Suprapubic skin (tissue), 4 donors: ENCODE results near the gene MEX3D.

Experiments used
- EP300 ChIP-seq: sonication (generic); formaldehyde crosslinking; IDR thresholded peaks from one replicate; pipeline ENCODE4 v1.6.1; 2017; ENCODE audit warnings: antibody characterized with exemption
- POLR2A ChIP-seq, 2 donors: fragments of 450-650 bp; IDR thresholded peaks; one replicate each; pipeline ENCODE4 v1.6.1; 2017; ENCODE audit warnings: antibody characterized with exemption in 2 of 2, mild to moderate bottlenecking in 2 of 2, moderate library complexity in 2 of 2
- POLR2AphosphoS5 ChIP-seq, 3 donors: sonication (generic); formaldehyde crosslinking; IDR thresholded peaks; one replicate each; pipeline ENCODE4 v1.6.1; 2017; ENCODE audit warnings: antibody characterized with exemption in 3 of 3
- TF ChIP-seq, protein P1 (sequence below), 2 donors: fragments of 200-600 bp in 1 of 2; fragments of 450-650 bp in 1 of 2; sonication (generic) in 1 of 2; IDR thresholded peaks; one replicate each; pipeline ENCODE4 v1.5.1; 2016 to 2019; ENCODE audit warnings: antibody characterized with exemption in 2 of 2, mild to moderate bottlenecking in 1 of 2, moderate library complexity in 1 of 2

DNA sequence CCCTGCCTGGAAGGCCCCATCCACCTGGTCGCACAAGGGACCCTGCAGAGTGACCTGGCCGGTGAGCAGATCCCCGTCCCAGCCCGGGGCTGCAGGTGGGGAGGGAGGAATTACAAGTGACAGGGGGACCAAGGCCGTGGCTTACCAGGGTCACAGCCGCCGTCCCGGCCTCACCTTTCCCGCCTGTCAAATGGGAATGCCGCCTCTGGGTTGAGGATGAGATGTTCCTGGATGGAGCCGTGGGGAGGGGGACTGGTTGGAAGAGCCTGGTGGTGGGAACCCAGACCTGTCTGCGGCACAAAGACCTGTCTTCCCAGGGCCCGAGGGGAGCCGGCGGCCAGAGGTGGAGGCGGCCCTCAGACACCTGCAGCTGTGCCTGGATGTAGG lies 38.7 kb downstream of the MEX3D start:
- TF ChIP-seq, protein P1, sequence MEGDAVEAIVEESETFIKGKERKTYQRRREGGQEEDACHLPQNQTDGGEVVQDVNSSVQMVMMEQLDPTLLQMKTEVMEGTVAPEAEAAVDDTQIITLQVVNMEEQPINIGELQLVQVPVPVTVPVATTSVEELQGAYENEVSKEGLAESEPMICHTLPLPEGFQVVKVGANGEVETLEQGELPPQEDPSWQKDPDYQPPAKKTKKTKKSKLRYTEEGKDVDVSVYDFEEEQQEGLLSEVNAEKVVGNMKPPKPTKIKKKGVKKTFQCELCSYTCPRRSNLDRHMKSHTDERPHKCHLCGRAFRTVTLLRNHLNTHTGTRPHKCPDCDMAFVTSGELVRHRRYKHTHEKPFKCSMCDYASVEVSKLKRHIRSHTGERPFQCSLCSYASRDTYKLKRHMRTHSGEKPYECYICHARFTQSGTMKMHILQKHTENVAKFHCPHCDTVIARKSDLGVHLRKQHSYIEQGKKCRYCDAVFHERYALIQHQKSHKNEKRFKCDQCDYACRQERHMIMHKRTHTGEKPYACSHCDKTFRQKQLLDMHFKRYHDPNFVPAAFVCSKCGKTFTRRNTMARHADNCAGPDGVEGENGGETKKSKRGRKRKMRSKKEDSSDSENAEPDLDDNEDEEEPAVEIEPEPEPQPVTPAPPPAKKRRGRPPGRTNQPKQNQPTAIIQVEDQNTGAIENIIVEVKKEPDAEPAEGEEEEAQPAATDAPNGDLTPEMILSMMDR (IDR thresholded peaks at IDR 0.05) = no peak
- TF ChIP-seq POLR2A (IDR thresholded peaks at IDR 0.05) = no peak
- no peak for TF ChIP-seq POLR2AphosphoS5 (IDR thresholded peaks at IDR 0.05)
- no peak for TF ChIP-seq EP300
